Activated CD8-positive, alpha-beta T cell treated with anti-CD3 and anti-CD28 coated beads for 36 hours (primary cell): ENCODE measurements around the gene LRIG1. TPM values are rescaled to one million over a fixed set of nuclear protein-coding genes. Genes with fewer than 3 reads are reported as not detected.
A peak's percentile ranks its signal among the peaks of the same experiment; 100 is the strongest.

ENCODE experiments used
- ATAC-seq: fragments of 200-7000 bp; cut with Tn5 transposase; one replicate; pipeline ENCODE4 v1.10.0; 2021; ENCODE audit warnings: mild to moderate bottlenecking, moderate library complexity
- CTCF ChIA-PET: fragments of 350-600 bp; sonication (Branson Sonifier 250); formaldehyde crosslinking; loops from one replicate; lab custom pipeline; 2021; ENCODE audit warnings: antibody characterized with exemption; lab: Charles Lee
- POLR2A ChIA-PET: fragments of 350-600 bp; sonication (Branson Sonifier 250); formaldehyde crosslinking; loops from one replicate; lab custom pipeline; 2021; ENCODE audit warnings: antibody characterized with exemption; lab: Charles Lee
- DNase-seq: peaks from one replicate; pipeline ENCODE4 v3.0.0-alpha.2; 2020
- H3K27ac Mint-ChIP-seq: one replicate; pipeline ENCODE4 v1.8.0; 2021; ENCODE audit warnings: mild to moderate bottlenecking, mixed read lengths
- H3K27me3 Mint-ChIP-seq: one replicate; pipeline ENCODE4 v1.8.0; 2021; ENCODE audit warnings: mixed read lengths
- H3K36me3 Mint-ChIP-seq: one replicate; pipeline ENCODE4 v1.8.0; 2021; ENCODE audit warnings: low read depth, mixed read lengths
- H3K4me1 Mint-ChIP-seq: one replicate; pipeline ENCODE4 v1.8.0; 2021; ENCODE audit warnings: low read depth, mixed read lengths
- H3K4me3 Mint-ChIP-seq: one replicate; pipeline ENCODE4 v1.8.0; 2021; ENCODE audit warnings: mild to moderate bottlenecking, moderate library complexity, mixed read lengths
- H3K9me3 Mint-ChIP-seq: one replicate; pipeline ENCODE4 v1.8.0; 2021; ENCODE audit warnings: mixed read lengths
- intact Hi-C: fragments of 100-400 bp; cut with micrococcal nuclease; formaldehyde crosslinking; loops from one replicate; pipeline ENCODE4 v1.10.0; 2022
- total RNA-seq, 2 experiments: library from RNA; stranded (reverse); gene quantifications; one replicate each; pipeline ENCODE4 v1.2.3, GENCODE V29; 2021
- TF ChIP-seq, protein P1 (sequence below): fragments of 200-600 bp; IDR thresholded peaks from one replicate; pipeline ENCODE4 v1.8.0; 2022; ENCODE audit warnings: antibody characterized with exemption, mild to moderate bottlenecking

LRIG1 gene
- total RNA-seq, 2 experiments from 2014 or later, result 12.7 to 13.0 TPM

DNA sequence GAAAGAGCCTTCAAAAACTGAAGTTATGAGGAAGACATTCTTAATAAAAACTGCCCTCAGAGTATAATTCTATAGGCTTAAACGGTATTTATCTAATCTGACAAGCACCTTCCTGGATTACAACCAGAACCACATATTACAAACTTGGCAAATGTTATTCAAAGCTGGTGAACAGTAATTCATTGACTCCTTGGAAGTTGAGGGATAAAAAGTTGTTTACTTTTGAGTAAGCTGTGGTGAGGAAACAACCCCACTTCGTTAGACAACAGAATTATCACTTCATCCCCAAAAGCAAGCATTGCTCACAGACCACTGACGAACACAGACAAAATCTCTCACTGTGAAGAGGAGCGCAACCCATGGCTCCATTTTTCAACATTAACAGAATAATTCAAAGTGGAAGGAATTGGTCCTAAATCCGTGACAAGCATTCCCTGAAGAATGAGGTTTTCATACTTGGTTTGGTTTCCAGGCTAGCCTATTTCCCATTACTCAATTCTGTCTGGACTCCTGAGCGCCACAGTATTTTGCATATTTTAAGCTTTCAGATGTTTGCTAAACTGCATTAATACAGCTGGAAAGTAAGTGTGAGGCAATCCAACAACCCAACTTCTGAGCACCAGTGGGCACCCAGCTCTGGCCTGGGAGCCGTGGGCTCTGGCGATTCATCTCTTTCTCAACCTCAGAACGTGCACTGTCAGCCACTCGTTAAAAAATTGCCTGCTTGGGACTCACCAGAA is 32.7 kb downstream of the LRIG1 start:
- H3K4me1 Mint-ChIP-seq, result peaks cover 58% of the 10 kb centered on the region

GRCh38 chr3:66466606-66467270 is 34.1 kb downstream of the LRIG1 start:
- Mint-ChIP-seq H3K36me3 (peaks cover 13% of the 10 kb centered on the region), H3K9me3 (no peaks in the 10 kb centered on the region), H3K4me3 (no peak overlapping the region), H3K27me3 (peaks cover 2% of the 10 kb centered on the region), H3K27ac (no peak overlapping the region), H3K4me1 (peaks cover 48% of the 10 kb centered on the region)
- TF ChIP-seq, protein P1, sequence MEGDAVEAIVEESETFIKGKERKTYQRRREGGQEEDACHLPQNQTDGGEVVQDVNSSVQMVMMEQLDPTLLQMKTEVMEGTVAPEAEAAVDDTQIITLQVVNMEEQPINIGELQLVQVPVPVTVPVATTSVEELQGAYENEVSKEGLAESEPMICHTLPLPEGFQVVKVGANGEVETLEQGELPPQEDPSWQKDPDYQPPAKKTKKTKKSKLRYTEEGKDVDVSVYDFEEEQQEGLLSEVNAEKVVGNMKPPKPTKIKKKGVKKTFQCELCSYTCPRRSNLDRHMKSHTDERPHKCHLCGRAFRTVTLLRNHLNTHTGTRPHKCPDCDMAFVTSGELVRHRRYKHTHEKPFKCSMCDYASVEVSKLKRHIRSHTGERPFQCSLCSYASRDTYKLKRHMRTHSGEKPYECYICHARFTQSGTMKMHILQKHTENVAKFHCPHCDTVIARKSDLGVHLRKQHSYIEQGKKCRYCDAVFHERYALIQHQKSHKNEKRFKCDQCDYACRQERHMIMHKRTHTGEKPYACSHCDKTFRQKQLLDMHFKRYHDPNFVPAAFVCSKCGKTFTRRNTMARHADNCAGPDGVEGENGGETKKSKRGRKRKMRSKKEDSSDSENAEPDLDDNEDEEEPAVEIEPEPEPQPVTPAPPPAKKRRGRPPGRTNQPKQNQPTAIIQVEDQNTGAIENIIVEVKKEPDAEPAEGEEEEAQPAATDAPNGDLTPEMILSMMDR, result no peak
- CTCF ChIA-PET, result interaction anchor here (1.8 kb wide), 1 partner anchor 36 kb away, joined by 5 read pairs; no protein-coding TSS in a partner anchor
- no peak for DNase-seq
- intact Hi-C loops, result loop anchor here (5.0 kb wide), 1 partner anchor 36 kb away; the partner anchor contains the start of gene LRIG1
- POLR2A ChIA-PET, result interaction anchor here (1.3 kb wide), 1 partner anchor 21 kb away, joined by 6 read pairs; no protein-coding TSS in a partner anchor
- no peak for ATAC-seq

More for the DNA sequence above, 32.7 kb downstream of the LRIG1 start:
- intact Hi-C loops, result loop anchor here (5.0 kb wide), 1 partner anchor 34 kb away; the partner anchor contains the start of gene LRIG1
- Mint-ChIP-seq H3K4me3 (no peak overlapping the region), H3K27ac (peak overlapping the region; percentile 42), H3K36me3 (peaks cover 8% of the 10 kb centered on the region), H3K9me3 (no peaks in the 10 kb centered on the region), H3K27me3 (peaks cover 2% of the 10 kb centered on the region)
- CTCF ChIA-PET, result interaction anchor here (0.8 to 1.9 kb wide), 5 partner anchors 15 to 117 kb away, joined by 3 to 6 read pairs (median 5); no protein-coding TSS in a partner anchor
- TF ChIP-seq, protein P1, result no peak
- POLR2A ChIA-PET, result interaction anchor here (0.7 to 5.0 kb wide), 5 partner anchors 10 to 31 kb away, joined by 3 to 33 read pairs (median 4); no protein-coding TSS in a partner anchor
- DNase-seq (no peak), ATAC-seq (no peak)

DNA sequence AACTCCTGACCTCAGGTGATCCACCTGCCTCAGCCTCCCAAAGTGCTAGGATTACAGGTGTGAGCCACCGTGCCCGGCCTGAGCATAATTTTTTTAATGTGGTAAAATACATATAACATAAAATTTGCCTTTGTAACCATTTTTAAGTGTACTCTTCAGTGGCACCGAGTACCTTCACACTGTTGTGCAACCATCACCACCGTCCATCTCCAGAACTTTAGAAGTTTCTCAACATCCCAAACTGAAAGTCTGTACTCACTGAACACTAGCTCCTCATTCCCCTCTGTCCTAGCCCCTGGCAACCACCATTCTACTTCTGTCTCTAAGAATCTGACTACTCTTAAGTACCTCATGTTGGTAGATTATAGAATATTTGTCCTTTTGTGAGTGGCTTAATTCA is 35.2 kb downstream of the LRIG1 start:
- no peak for DNase-seq
- Mint-ChIP-seq H3K36me3 (peaks cover 18% of the 10 kb centered on the region), H3K4me1 (peaks cover 42% of the 10 kb centered on the region), H3K27me3 (peaks cover 2% of the 10 kb centered on the region), H3K9me3 (no peaks in the 10 kb centered on the region), H3K4me3 (no peak overlapping the region), H3K27ac (no peak overlapping the region)
- ChIA-PET CTCF (no interaction called here), POLR2A (no interaction called here)
- no peak for ATAC-seq
- intact Hi-C loops, result loop anchor here (5.0 kb wide), 1 partner anchor 37 kb away; the partner anchor contains the start of gene LRIG1
- TF ChIP-seq, protein P1, result no peak

DNA sequence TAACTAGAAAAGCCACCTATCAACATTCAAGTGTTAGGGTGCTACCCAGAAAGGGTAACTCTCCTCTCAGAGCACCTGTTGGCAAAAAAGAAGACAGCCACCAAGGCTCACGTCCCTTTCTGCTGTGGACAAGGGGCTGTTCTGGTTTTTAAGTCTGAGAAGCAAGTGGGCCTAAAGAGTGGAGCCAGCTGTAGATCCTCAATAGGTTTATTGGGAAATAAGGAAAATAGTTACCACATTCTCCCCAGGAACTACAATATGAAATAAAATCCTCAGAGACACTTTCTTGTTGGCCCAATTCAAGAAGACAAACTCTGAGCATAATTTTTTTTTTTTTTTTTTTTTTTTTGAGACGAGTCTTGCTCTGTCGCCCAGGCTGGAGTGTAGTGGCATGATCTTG is 35.8 kb downstream of the LRIG1 start:
- ATAC-seq (no peak), DNase-seq (no peak)
- H3K27ac Mint-ChIP-seq, result no peak overlapping the region
- no peak overlapping the region for H3K4me3 Mint-ChIP-seq
- TF ChIP-seq, protein P1, result no peak
- ChIA-PET CTCF (interaction anchor here (2.2 kb wide), 1 partner anchor 11 kb away, joined by 9 read pairs; no protein-coding TSS in a partner anchor), POLR2A (no interaction called here)
- intact Hi-C loops, result loop anchor here (5.0 kb wide), 1 partner anchor 37 kb away; the partner anchor contains the start of gene LRIG1
- no peaks in the 10 kb centered on the region for H3K9me3 Mint-ChIP-seq
- H3K4me1 Mint-ChIP-seq, result peaks cover 37% of the 10 kb centered on the region
- H3K27me3 Mint-ChIP-seq, result peaks cover 2% of the 10 kb centered on the region
- H3K36me3 Mint-ChIP-seq, result peaks cover 18% of the 10 kb centered on the region
